ENCODE data around the gene WDR7. TPM values are rescaled to one million over a fixed set of nuclear protein-coding genes. Genes with fewer than 3 reads are reported as not detected.
A peak's percentile ranks its signal among the peaks of the same experiment; 100 is the strongest.

The WDR7 gene
- total RNA-seq, 4 donors from 2014 or later: 10.3 to 17.2 (median 16.3) TPM

DNA sequence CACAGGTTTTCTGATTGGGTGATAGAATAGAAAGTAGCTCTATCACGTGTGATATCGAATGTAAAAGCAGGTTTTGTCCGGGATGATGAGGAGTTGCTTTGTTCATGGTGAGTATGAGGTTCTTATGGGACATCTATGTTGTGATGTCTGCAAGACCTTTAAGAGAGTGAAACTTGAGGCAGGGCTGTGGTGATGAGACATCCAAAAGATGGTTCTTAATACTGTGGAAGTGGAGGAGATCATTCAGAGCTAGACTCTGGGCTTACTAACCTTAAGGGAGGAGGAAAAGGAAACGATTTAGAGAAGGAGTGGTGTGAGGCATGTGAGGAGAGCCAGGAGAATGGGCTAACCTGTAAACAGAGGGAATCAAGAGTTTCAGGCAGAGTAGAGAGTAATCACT, 92.0 kb downstream of the WDR7 start:
- no peak for DNase-seq (ENCODE audit: low spot score in 2 of 2)
- TF ChIP-seq, protein P1, sequence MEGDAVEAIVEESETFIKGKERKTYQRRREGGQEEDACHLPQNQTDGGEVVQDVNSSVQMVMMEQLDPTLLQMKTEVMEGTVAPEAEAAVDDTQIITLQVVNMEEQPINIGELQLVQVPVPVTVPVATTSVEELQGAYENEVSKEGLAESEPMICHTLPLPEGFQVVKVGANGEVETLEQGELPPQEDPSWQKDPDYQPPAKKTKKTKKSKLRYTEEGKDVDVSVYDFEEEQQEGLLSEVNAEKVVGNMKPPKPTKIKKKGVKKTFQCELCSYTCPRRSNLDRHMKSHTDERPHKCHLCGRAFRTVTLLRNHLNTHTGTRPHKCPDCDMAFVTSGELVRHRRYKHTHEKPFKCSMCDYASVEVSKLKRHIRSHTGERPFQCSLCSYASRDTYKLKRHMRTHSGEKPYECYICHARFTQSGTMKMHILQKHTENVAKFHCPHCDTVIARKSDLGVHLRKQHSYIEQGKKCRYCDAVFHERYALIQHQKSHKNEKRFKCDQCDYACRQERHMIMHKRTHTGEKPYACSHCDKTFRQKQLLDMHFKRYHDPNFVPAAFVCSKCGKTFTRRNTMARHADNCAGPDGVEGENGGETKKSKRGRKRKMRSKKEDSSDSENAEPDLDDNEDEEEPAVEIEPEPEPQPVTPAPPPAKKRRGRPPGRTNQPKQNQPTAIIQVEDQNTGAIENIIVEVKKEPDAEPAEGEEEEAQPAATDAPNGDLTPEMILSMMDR (IDR thresholded peaks at IDR 0.05): no peak
- no peak for TF ChIP-seq POLR2A (IDR thresholded peaks at IDR 0.05)
- WGBS, 2 donors: 93 to 94% methylated on average over 4 of the region's 4 CpGs
- H3K4me3 ChIP-seq (ENCODE audit: low read depth, poor library complexity, severe bottlenecking): no peak overlapping the region
- intact Hi-C loops (cut with DNase I; ENCODE audit: low total_unique reads): no loop called here

DNA sequence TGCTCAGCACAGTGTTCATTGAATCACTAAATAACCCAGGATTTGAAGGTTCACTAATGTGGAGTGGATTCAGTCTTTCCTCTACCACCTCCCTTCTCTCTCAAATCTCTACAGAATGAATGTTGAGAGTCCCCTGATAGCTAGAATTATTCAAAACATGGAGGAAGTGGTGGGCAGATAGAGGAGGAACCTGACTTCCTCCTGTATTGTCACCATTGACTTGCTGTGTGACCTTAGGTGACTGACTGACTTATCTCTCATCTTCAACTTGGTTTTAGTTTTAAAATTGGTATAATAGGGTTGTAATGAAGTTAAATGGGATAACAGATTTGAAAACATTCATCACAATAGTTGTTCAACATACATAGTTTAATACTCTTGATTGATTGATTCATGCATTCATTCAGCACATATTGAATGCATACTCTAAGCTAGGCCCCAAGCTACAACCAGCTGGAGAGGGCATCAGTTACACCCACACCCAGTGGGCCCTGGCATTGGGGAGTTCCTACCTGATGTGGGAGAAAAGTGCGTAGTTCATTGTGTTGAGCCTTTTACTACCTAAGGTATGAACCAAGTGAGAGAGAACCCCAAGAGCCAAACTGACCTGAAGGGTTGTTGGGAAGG, 96.0 kb downstream of the WDR7 start:
- TF ChIP-seq POLR2A (IDR thresholded peaks at IDR 0.05): no peak
- TF ChIP-seq, protein P1 (IDR thresholded peaks at IDR 0.05): no peak
- no peak for DNase-seq (ENCODE audit: low spot score in 2 of 2)
- WGBS, 2 donors: 80 to 90% methylated on average over 1 of the region's 1 CpG
- intact Hi-C loops (cut with DNase I; ENCODE audit: low total_unique reads): no loop called here
- no peak overlapping the region for H3K4me3 ChIP-seq (ENCODE audit: low read depth, poor library complexity, severe bottlenecking)

DNA sequence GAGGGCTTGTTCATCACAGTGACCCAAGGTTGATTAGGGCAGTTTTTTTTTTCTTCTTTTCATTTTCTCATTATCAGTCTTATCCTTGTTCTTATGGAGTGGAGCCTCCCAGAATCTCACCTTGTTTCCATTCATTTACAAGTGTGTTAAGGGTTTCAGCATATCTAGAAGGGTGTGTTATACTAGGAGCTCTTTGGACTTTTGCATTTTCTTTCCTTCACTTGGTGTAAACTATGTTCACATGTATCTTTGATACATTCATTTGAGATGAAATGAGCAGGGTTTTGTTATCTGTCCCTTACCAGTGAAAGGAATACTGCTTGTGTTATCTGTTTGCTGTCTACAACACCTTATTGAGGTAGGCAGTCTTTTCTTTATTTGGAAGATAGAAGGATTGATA, 96.7 kb downstream of the WDR7 start:
- TF ChIP-seq POLR2A (IDR thresholded peaks at IDR 0.05): no peak
- no peak overlapping the region for H3K4me3 ChIP-seq (ENCODE audit: low read depth, poor library complexity, severe bottlenecking)
- DNase-seq (ENCODE audit: low spot score in 2 of 2): no peak
- intact Hi-C loops (cut with DNase I; ENCODE audit: low total_unique reads): no loop called here

DNA sequence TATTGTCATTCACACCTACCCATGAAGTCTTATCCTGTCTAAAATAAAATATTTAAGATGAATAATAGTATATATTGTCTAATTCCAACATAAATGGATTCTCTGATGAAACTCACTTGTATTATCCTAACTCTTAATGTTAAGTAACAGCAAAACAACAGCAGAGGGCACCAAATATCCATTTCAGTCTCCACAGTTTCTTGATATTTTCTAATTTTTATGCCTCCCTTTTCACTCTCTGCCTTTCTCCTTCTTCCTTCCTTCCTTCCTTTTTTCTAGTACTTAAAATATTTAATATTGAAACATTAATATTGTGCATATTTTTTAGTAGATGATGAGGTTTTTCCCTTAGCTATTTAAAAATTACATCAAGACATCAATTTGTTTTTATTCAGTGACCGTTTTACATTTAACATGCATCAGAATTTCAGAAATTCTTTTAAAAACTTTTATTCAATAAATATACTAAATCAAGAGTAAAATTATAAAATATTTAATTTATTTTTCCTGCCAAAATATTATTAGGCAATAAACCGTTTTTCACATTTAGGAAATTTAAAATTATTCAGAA, 97.6 kb downstream of the WDR7 start:
- 49 to 72% methylated on average over 2 of the region's 2 CpGs for WGBS, 2 donors
- no peak overlapping the region for H3K4me3 ChIP-seq (ENCODE audit: low read depth, poor library complexity, severe bottlenecking)
- intact Hi-C loops (cut with DNase I; ENCODE audit: low total_unique reads): no loop called here
- TF ChIP-seq POLR2A (IDR thresholded peaks at IDR 0.05): no peak
- TF ChIP-seq, protein P1 (IDR thresholded peaks at IDR 0.05): no peak
- DNase-seq (ENCODE audit: low spot score in 2 of 2): no peak

DNA sequence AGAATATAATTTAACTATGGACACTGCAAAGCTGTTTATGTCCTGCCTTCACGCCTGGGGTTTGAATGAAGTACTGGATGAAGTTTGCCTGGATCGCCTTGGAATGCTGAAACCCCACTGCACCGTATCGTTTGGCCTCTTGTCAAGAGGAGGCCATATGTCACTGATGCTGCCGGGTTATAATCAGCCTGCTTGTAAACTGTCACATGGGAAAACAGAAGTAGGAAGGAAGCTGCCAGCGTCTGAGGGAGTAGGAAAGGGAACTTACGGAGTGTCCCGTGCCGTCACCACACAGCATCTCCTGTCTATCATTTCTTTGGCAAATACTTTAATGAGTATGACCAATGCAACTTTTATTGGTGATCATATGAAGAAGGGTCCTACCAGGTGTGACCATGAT, 105.8 kb downstream of the WDR7 start:
- WGBS, 2 donors: 69 to 74% methylated on average over 9 of the region's 9 CpGs

DNA sequence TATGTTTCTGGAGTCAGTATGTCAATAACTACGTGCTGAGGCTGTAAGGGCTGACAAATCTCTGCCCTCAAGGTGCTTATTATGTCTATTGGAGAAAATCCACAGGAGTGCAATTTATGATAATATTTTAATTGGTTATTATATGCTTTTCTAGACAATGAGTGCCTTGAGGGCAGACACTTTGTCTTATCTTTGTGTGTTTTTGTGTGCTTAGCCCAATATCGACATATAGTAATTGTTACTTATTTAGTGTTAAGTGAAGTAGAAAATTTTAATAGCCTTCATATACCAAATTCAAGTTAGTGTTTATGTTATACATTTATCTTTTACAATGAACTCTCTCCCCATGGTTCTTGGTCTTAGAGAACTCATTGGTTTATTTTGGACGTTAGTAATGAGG, 118.9 kb downstream of the WDR7 start:
- DNase-seq (ENCODE audit: low spot score in 2 of 2): no peak
- intact Hi-C loops (cut with DNase I; ENCODE audit: low total_unique reads): no loop called here
- no peak overlapping the region for H3K4me3 ChIP-seq (ENCODE audit: low read depth, poor library complexity, severe bottlenecking)
- 86 to 93% methylated on average over 3 of the region's 3 CpGs for WGBS, 2 donors
- TF ChIP-seq POLR2A (IDR thresholded peaks at IDR 0.05): no peak
- TF ChIP-seq, protein P1 (IDR thresholded peaks at IDR 0.05): no peak

More for the DNA sequence above, 105.8 kb downstream of the WDR7 start:
- intact Hi-C loops (cut with DNase I; ENCODE audit: low total_unique reads): loop anchor here (10.0 kb wide), 1 partner anchor 808 kb away; no protein-coding TSS in a partner anchor
- no peak overlapping the region for H3K4me3 ChIP-seq (ENCODE audit: low read depth, poor library complexity, severe bottlenecking)
- peak in 1 of 2 donors; percentile 16 for DNase-seq (ENCODE audit: low spot score in 2 of 2)
- no peak for TF ChIP-seq POLR2A (IDR thresholded peaks at IDR 0.05)
- TF ChIP-seq, protein P1 (IDR thresholded peaks at IDR 0.05): no peak
